Activated CD8-positive, alpha-beta T cell treated with anti-CD3 and anti-CD28 coated beads, Interleukin-2, amount 10 ng/mL, durations not matched to agents 7 days and 5 days (primary cell): ENCODE measurements around the gene OR13F1. TPM values are rescaled to one million over a fixed set of nuclear protein-coding genes. Genes with fewer than 3 reads are reported as not detected.
"Not testable (repeated sequence)": the region's sequence is repeated elsewhere in the genome, so short reads cannot be mapped to it uniquely, and the experiment has no call there.

ENCODE experiments used
- ATAC-seq: fragments of 150-1000 bp; cut with Tn5 transposase; one replicate; pipeline ENCODE4 v1.10.0; 2021; ENCODE audit warnings: moderate library complexity
- CTCF ChIA-PET: fragments of 350-600 bp; sonication (Branson Sonifier 250); formaldehyde crosslinking; loops from one replicate; lab custom pipeline; 2021; ENCODE audit warnings: antibody characterized with exemption; lab: Charles Lee
- POLR2A ChIA-PET: fragments of 350-600 bp; sonication (Branson Sonifier 250); formaldehyde crosslinking; loops from one replicate; lab custom pipeline; 2021; ENCODE audit warnings: antibody characterized with exemption; lab: Charles Lee
- DNase-seq: peaks from one replicate; pipeline ENCODE4 v3.0.0-alpha.2; 2020
- H3K27ac Mint-ChIP-seq: one replicate; pipeline ENCODE4 v1.8.0; 2021; ENCODE audit warnings: mild to moderate bottlenecking, mixed read lengths
- H3K27me3 Mint-ChIP-seq: one replicate; pipeline ENCODE4 v1.8.0; 2021; ENCODE audit warnings: low read depth, mixed read lengths
- H3K36me3 Mint-ChIP-seq: one replicate; pipeline ENCODE4 v1.8.0; 2021; ENCODE audit warnings: low read depth, mixed read lengths
- H3K4me1 Mint-ChIP-seq: one replicate; pipeline ENCODE4 v1.8.0; 2021; ENCODE audit warnings: low read depth, mixed read lengths
- H3K4me3 Mint-ChIP-seq: one replicate; pipeline ENCODE4 v1.8.0; 2021; ENCODE audit warnings: mild to moderate bottlenecking, mixed read lengths
- H3K9me3 Mint-ChIP-seq: one replicate; pipeline ENCODE4 v1.8.0; 2022; ENCODE audit warnings: mixed read lengths; ENCODE audit not compliant: insufficient read depth
- total RNA-seq, 2 experiments: library from RNA; stranded (reverse); gene quantifications; one replicate each; pipeline ENCODE4 v1.2.3, GENCODE V29; 2021

The OR13F1 gene, protein sequence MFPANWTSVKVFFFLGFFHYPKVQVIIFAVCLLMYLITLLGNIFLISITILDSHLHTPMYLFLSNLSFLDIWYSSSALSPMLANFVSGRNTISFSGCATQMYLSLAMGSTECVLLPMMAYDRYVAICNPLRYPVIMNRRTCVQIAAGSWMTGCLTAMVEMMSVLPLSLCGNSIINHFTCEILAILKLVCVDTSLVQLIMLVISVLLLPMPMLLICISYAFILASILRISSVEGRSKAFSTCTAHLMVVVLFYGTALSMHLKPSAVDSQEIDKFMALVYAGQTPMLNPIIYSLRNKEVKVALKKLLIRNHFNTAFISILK
- total RNA-seq = not detected

DNA sequence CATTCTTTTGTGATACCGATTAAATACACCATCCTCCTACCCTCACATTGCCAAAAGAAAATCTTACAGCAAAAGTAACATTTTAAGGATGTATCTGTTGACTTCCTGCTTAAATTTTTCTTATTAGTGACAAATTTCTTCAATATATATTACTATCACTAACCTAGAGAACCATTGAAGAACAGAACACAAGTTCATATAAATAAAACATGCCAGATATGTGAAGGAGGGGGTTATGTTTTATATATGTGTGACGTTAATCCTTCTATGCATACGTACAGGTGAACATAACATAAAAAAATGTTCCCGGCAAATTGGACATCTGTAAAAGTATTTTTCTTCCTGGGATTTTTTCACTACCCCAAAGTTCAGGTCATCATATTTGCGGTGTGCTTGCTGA is at the start of gene OR13F1:
OR13F1 (plus strand) TSS at position 301 of the 400 bp plus-strand sequence; CDS start at position 301, 0 bp downstream.
- no peaks in the 10 kb centered on the region for H3K9me3 Mint-ChIP-seq
- DNase-seq (no peak), ATAC-seq (no peak)
- no peaks in the 10 kb centered on the region for H3K36me3 Mint-ChIP-seq
- ChIA-PET CTCF (no interaction called here), POLR2A (no interaction called here)
- H3K27me3 Mint-ChIP-seq = no peaks in the 10 kb centered on the region
- H3K4me1 Mint-ChIP-seq = no peaks in the 10 kb centered on the region
- no peak within 1 kb of the TSS for H3K4me3 Mint-ChIP-seq
- no peak within 1 kb of the TSS for H3K27ac Mint-ChIP-seq

DNA sequence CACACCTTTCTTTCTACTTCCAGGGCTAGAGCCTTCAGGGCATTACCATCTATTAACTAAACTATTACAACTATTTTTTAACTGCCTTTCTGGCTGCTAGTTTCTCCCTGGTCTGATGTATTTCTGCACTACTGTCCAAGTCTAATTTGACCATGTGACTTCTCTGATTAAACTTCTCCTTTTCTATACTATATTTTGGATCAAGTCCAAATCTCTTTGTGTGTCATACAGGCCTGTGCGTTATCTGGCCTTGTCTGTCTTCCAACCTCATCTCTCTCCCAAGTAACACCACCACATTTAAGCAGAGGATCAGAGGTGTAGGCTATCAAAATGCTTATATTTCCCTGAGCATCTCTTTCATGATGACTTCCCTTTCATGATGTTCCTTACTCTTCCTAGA is 47.2 kb upstream of the OR13F1 start:
- ATAC-seq (no peak), DNase-seq (no peak)
- Mint-ChIP-seq H3K9me3 (no peaks in the 10 kb centered on the region), H3K36me3 (no peaks in the 10 kb centered on the region), H3K27me3 (no peaks in the 10 kb centered on the region), H3K27ac (no peak overlapping the region), H3K4me1 (no peaks in the 10 kb centered on the region), H3K4me3 (no peak overlapping the region)
- ChIA-PET CTCF (no interaction called here), POLR2A (no interaction called here)

DNA sequence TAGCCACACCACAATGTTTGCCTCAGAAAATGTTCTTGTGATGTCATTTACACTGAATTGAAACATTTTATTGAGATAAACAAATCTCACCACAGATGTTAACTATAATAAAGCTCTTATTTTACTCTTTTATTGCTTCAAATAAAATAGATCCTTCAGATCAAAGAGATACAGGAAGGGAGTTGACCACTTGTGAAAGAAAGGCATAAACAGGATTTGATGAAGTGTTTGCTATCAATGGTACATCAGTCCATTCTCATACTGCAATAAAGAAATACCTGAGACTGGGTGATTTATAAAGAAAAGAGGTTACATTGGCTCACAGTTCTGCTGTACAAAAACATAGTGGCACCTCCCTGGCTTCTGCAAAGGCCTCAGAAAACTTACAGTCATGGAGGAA is 40.2 kb upstream of the OR13F1 start:
- peaks cover 5% of the 10 kb centered on the region for H3K9me3 Mint-ChIP-seq
- POLR2A ChIA-PET = no interaction called here
- H3K4me3 Mint-ChIP-seq = no peak overlapping the region
- CTCF ChIA-PET = no interaction called here
- DNase-seq (no peak), ATAC-seq (no peak)
- H3K27ac Mint-ChIP-seq = no peak overlapping the region
- no peaks in the 10 kb centered on the region for H3K27me3 Mint-ChIP-seq
- H3K36me3 Mint-ChIP-seq = no peaks in the 10 kb centered on the region
- no peaks in the 10 kb centered on the region for H3K4me1 Mint-ChIP-seq

DNA sequence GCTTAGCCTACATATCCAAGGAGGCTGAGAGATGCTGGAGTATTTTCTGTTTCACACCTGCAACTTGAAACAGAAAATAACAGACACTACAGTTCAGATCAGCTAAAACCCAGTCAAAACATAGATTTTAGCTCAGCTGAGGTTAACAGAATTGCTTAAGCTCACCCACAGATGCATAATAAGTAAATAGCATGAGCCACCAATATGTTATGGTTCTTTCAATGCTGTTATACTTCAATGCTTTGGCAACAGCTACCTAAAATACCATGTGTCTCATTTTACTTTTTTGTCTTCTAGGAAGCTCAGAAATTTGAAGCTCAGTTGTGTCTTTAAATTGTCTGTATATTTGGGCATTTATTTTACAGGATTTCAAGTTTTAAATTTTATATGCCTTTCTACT is 35.8 kb upstream of the OR13F1 start:
- H3K27me3 Mint-ChIP-seq = no peaks in the 10 kb centered on the region
- H3K27ac Mint-ChIP-seq = no peak overlapping the region
- ChIA-PET CTCF (no interaction called here), POLR2A (no interaction called here)
- no peaks in the 10 kb centered on the region for H3K36me3 Mint-ChIP-seq
- no peak overlapping the region for H3K4me3 Mint-ChIP-seq
- DNase-seq = no peak
- no peaks in the 10 kb centered on the region for H3K9me3 Mint-ChIP-seq
- H3K4me1 Mint-ChIP-seq = no peaks in the 10 kb centered on the region
- ATAC-seq = no peak

DNA sequence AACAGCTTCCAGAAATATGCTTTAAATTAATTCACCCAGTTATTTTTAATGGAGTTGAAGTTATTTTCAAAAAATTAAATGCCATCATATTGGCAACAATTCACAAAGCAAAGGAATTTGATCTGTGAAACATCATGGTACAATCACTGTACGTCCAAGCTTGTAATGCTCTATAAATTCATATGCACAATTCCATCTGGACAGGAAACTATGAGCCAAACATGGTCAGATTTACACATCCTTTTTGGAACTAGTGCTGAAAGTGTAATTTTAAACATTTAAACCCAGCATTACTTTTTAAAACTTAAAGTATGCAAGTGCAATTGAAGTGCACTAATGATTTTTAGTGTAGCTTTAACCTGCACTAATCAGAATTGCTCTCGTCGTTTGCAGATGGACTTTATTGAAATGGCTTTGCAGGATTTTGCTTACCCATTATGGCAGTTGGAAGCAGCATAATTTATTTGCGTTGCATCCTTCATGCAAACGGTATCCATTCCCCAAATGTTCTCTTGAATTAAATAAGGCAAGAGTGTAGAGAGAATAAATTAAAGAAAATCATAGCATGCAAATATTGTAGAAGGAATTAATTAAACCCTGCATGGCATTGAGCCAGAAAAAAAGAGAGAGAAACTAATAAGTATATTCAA is 21.0 kb upstream of the OR13F1 start:
- H3K4me1 Mint-ChIP-seq = no peaks in the 10 kb centered on the region
- ChIA-PET POLR2A (no interaction called here), CTCF (no interaction called here)
- H3K4me3 Mint-ChIP-seq = no peak overlapping the region
- H3K9me3 Mint-ChIP-seq = no peaks in the 10 kb centered on the region
- H3K27me3 Mint-ChIP-seq = no peaks in the 10 kb centered on the region
- no peak overlapping the region for H3K27ac Mint-ChIP-seq
- ATAC-seq (no peak), DNase-seq (no peak)
- H3K36me3 Mint-ChIP-seq = no peaks in the 10 kb centered on the region

DNA sequence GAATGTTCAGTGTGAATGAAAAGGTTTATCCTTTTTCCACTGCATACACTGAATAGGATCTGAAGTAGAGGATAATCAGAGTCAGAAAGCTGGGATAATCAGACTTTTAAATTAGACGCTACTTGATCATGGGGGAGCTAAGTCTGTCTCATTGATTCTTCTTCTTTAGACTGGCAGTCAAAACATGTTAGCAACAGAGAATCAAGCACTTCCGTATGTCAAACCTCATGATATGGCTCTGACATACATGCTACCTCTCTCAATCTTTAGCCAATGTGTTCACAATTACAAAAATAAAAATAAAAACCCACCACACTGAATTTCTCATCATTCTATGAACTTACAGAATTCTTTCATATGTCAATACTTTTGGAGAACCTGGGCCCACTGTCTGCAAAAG is 19.0 kb upstream of the OR13F1 start:
- no peaks in the 10 kb centered on the region for H3K36me3 Mint-ChIP-seq
- ChIA-PET CTCF (no interaction called here), POLR2A (no interaction called here)
- no peaks in the 10 kb centered on the region for H3K4me1 Mint-ChIP-seq
- no peak overlapping the region for H3K27ac Mint-ChIP-seq
- no peaks in the 10 kb centered on the region for H3K27me3 Mint-ChIP-seq
- ATAC-seq = no peak
- DNase-seq = no peak
- H3K4me3 Mint-ChIP-seq = no peak overlapping the region
- H3K9me3 Mint-ChIP-seq = no peaks in the 10 kb centered on the region

DNA sequence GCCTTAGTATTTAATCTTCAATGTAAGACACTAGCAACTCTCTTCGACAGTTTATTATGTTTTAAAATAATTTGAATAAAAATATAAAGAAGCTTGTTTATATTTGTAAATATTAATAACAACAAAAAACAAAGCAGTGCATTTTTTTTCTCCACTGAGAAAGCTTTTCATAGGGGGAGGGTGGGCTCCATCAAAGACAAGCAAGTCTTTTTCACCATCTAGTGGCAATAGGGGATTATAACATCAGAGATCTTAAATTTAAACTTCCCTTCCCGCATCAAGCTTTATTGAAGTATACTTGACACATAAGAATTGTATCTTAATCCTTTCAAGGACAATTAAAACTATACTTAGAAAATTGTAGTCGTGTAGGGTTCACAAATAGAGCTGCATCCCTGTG is 9.3 kb upstream of the OR13F1 start:
- Mint-ChIP-seq H3K36me3 (no peaks in the 10 kb centered on the region), H3K9me3 (no peaks in the 10 kb centered on the region), H3K4me3 (no peak overlapping the region), H3K27me3 (no peaks in the 10 kb centered on the region), H3K4me1 (no peaks in the 10 kb centered on the region), H3K27ac (no peak overlapping the region)
- ChIA-PET POLR2A (no interaction called here), CTCF (no interaction called here)
- ATAC-seq (no peak), DNase-seq (no peak)

DNA sequence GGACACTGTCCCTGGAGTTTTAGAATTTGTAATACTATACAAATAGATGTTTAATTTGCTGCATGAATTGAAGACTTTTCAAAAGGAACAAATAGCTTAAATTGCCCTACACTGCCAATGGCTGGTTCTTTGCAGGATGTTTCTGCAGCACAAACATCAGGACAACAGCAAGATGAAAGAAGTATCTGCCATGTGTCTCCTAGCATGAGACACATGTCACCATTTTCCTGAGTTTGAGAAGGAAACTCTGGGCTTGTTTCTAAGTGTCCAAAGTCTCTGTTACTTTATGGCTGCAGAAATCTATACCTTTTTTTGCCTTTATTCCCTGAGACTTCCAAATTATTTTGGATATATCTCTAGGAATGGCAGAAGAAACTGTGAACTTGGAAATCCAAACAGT is 623 bp upstream of the OR13F1 start:
- no peak for ATAC-seq
- H3K36me3 Mint-ChIP-seq = no peaks in the 10 kb centered on the region
- H3K4me3 Mint-ChIP-seq = no peak overlapping the region
- no peaks in the 10 kb centered on the region for H3K9me3 Mint-ChIP-seq
- H3K4me1 Mint-ChIP-seq = no peaks in the 10 kb centered on the region
- no peaks in the 10 kb centered on the region for H3K27me3 Mint-ChIP-seq
- H3K27ac Mint-ChIP-seq = no peak overlapping the region
- ChIA-PET CTCF (no interaction called here), POLR2A (no interaction called here)
- no peak for DNase-seq

DNA sequence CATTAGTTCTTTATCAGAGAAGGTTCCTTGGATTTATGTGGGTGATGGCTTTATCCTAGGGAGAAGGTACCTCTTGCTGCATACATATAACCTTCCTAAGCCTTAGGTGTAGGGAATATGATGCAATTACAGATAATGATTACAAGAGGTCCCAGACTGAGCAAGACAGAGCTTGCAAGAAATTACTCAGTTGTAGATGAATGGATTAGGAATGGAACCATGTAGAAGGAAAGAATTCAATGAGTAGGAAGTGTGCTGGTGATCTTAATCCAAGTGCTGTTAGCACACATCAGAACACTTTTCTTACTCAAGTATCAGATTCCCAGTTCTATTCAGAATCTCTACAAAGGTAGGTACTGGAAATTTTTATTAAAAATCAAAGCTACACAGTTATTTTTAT is 2.5 kb downstream of the OR13F1 start:
- H3K27me3 Mint-ChIP-seq = no peaks in the 10 kb centered on the region
- H3K36me3 Mint-ChIP-seq = no peaks in the 10 kb centered on the region
- H3K4me1 Mint-ChIP-seq = no peaks in the 10 kb centered on the region
- POLR2A ChIA-PET = no interaction called here
- no peaks in the 10 kb centered on the region for H3K9me3 Mint-ChIP-seq
- ATAC-seq (no peak), DNase-seq (no peak)
- no peak overlapping the region for H3K4me3 Mint-ChIP-seq
- CTCF ChIA-PET = no interaction called here
- no peak overlapping the region for H3K27ac Mint-ChIP-seq

DNA sequence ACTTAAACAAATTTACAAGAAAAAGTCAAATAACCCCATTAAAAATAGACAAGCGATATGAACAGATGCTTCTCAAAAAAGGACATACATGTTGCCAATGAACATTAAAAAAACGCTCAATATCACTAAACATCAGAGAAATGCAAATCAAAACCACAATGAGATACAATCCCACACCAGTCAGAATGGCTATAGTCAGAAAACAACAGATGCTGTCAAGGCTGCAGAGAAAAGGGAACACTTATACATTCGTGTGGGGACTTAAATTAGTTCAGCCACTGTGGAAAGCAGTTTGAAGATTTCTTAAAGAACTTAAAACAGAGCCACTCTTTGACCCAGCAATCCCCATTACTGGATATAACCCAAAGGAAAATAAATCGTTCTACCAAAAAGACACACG is 10.8 kb downstream of the OR13F1 start:
- ATAC-seq = no peak
- no peaks in the 10 kb centered on the region for H3K4me1 Mint-ChIP-seq

DNA sequence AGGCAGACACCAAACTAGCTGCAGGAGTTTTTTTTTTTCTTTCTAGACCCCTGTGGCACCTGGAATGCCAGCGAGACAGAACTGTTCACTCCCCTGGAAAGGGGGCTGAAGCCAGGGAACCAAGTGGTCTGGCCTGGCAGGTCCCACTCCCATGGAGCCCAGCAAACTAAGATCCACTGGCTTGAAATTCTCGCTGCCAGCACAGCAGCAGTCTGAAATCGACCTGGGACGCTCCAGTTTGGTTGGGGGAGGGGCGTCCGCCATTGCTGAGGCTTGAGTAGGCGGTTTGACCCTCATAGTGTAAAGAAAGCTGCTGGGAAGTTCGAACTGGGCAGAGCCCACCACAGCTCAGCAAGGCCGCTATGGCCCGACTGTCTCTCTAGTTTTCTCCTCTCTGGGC is 16.2 kb downstream of the OR13F1 start:
- H3K36me3 Mint-ChIP-seq, H3K27ac Mint-ChIP-seq, H3K4me3 Mint-ChIP-seq, H3K4me1 Mint-ChIP-seq, H3K27me3 Mint-ChIP-seq, ATAC-seq, POLR2A ChIA-PET, H3K9me3 Mint-ChIP-seq, DNase-seq, CTCF ChIA-PET: not testable (repeated sequence)

More for the DNA sequence above, 10.8 kb downstream of the OR13F1 start:
- Mint-ChIP-seq H3K27me3 (no peaks in the 10 kb centered on the region), H3K4me3 (no peak overlapping the region), H3K36me3 (no peaks in the 10 kb centered on the region), H3K9me3 (no peaks in the 10 kb centered on the region), H3K27ac (no peak overlapping the region)
- CTCF ChIA-PET = no interaction called here
- POLR2A ChIA-PET = no interaction called here
- DNase-seq = no peak

DNA sequence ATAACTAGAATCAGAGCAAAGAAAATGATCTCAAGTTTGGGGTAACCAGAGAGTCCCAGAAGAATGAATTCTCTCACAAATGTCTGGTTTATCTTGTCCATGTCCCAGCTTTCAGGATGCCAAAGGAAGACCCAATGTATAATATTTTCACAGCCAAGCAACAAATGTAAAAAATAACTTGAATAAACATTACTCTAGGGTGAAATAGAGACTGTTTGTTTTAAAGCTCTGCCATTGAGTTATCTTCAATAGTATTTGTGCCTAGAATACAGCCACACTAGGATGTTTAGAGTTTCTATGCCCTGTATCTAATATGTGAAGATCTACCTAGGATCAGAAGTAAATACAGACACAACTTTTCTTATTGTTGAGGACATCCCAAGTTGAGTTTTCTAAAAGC is 23.0 kb downstream of the OR13F1 start, which contains the start of gene OR13C4:
OR13C4 (minus strand) TSS at position 101 of the 400 bp plus-strand sequence; CDS start at position 101, 0 bp downstream.
- no peaks in the 10 kb centered on the region for H3K27me3 Mint-ChIP-seq
- no peak for DNase-seq
- no peak within 1 kb of the TSS for H3K27ac Mint-ChIP-seq
- ChIA-PET CTCF (no interaction called here), POLR2A (no interaction called here)
- no peaks in the 10 kb centered on the region for H3K4me1 Mint-ChIP-seq
- H3K36me3 Mint-ChIP-seq = no peaks in the 10 kb centered on the region
- ATAC-seq = no peak
- H3K9me3 Mint-ChIP-seq = no peaks in the 10 kb centered on the region
- H3K4me3 Mint-ChIP-seq = no peak within 1 kb of the TSS
